NCI-H460 (cell line): Measurements from ENCODE around the gene DHDDS. TPM values are rescaled to one million over a fixed set of nuclear protein-coding genes. Genes with fewer than 3 reads are reported as not detected.

Source experiments
- total RNA-seq: library from RNA; depleted of rRNA; stranded (reverse); fragments of >200 nt; shearing (Covaris generic); gene quantifications from 2 replicates; pipeline ENCODE4 v1.2.3, GENCODE V29; 2014; rRNA removed

DHDDS gene
- total RNA-seq, 1 experiment from 2014 or later: 24.9 TPM

Other genes with a start within 250 kb of the DHDDS start
- not detected in 2 replicates for gene CATSPER4, start 241.7 kb upstream of the DHDDS start, total RNA-seq
- gene CEP85, start 198.1 kb upstream of the DHDDS start, total RNA-seq: 32.3 and 36.8 TPM in 2 replicates
- gene SH3BGRL3, start 152.2 kb upstream of the DHDDS start, total RNA-seq: 36.5 and 42.7 TPM in 2 replicates
- gene UBXN11, start 125.7 kb upstream of the DHDDS start, total RNA-seq: 3.9 and 4.2 TPM in 2 replicates
- gene CD52, start 114.4 kb upstream of the DHDDS start, total RNA-seq: not detected in 2 replicates
- 0.20 TPM in 1 of 2 replicates, not detected in the other for gene CRYBG2, start 78.2 kb upstream of the DHDDS start, total RNA-seq
- not detected in 2 replicates for gene ZNF683, start 59.6 kb upstream of the DHDDS start, total RNA-seq
- not detected in 2 replicates for gene LIN28A, start 21.5 kb upstream of the DHDDS start, total RNA-seq
- 301 and 331 TPM in 2 replicates for gene HMGN2, start 40.1 kb downstream of the DHDDS start, total RNA-seq
- gene RPS6KA1, start 97.4 kb downstream of the DHDDS start, total RNA-seq: 11.5 and 11.7 TPM in 2 replicates